HUES6 (cell line): Measurements from ENCODE around the gene NRXN3.

ENCODE experiments used
- H3K27ac ChIP-seq: 2 replicates; pipeline ENCODE4 v1.7.0; 2013; ENCODE audit warnings: low read depth, mild to moderate bottlenecking, low read length, inconsistent platforms
- H3K27me3 ChIP-seq: 2 replicates; pipeline ENCODE4 v1.6.1; 2013; ENCODE audit warnings: low read length; ENCODE audit not compliant: control insufficient read depth, insufficient read depth
- H3K36me3 ChIP-seq: 2 replicates; pipeline ENCODE4 v1.6.1; 2013; ENCODE audit warnings: low read length; ENCODE audit not compliant: control insufficient read depth, insufficient read depth
- H3K4me1 ChIP-seq: 2 replicates; pipeline ENCODE4 v1.6.1; 2013; ENCODE audit warnings: low read length; ENCODE audit not compliant: control insufficient read depth, insufficient read depth
- H3K4me3 ChIP-seq: 2 replicates; pipeline ENCODE4 v1.5.1; 2013; ENCODE audit warnings: low read depth, low read length
- H3K9ac ChIP-seq: one replicate; pipeline ENCODE4 v1.6.1; 2013; ENCODE audit warnings: mild to moderate bottlenecking, low read length
- H3K9me3 ChIP-seq: 2 replicates; pipeline ENCODE4 v1.6.1; 2013; ENCODE audit warnings: low read depth, low read length; ENCODE audit not compliant: control insufficient read depth, insufficient read depth

NRXN3 gene

GRCh38 chr14:79420725-79421124 lies 1250.6 kb downstream of the NRXN3 start:
- no peak overlapping the region for H3K4me3 ChIP-seq
- H3K27me3 ChIP-seq: no peaks in the 10 kb centered on the region
- no peaks in the 10 kb centered on the region for H3K4me1 ChIP-seq
- no peaks in the 10 kb centered on the region for H3K9me3 ChIP-seq
- no peaks in the 10 kb centered on the region for H3K36me3 ChIP-seq
- H3K27ac ChIP-seq: no peak overlapping the region
- no peak overlapping the region for H3K9ac ChIP-seq

- Histone ChIP-seq H3K9me3 (no peaks in the 10 kb centered on the region), H3K4me3 (no peak overlapping the region), H3K36me3 (no peaks in the 10 kb centered on the region), H3K27ac (no peak overlapping the region), H3K27me3 (no peaks in the 10 kb centered on the region), H3K4me1 (no peaks in the 10 kb centered on the region), H3K9ac (no peak overlapping the region)
These were observed 1251.6 kb downstream of the NRXN3 start for GRCh38 chr14:79421811-79422210.

GRCh38 chr14:79424462-79424861 lies 1254.3 kb downstream of the NRXN3 start:
- no peak overlapping the region for H3K9ac ChIP-seq
- no peaks in the 10 kb centered on the region for H3K9me3 ChIP-seq
- 0 out of 2 replicates have a peak, but pooled peaks cover 2% of the 10 kb centered on the region for H3K4me1 ChIP-seq

GRCh38 chr14:79426103-79426755 lies 1256.1 kb downstream of the NRXN3 start:
- Histone ChIP-seq H3K36me3 (no peaks in the 10 kb centered on the region), H3K27ac (no peak overlapping the region), H3K4me1 (0 out of 2 replicates have a peak, but pooled peaks cover 2% of the 10 kb centered on the region), H3K4me3 (no peak overlapping the region), H3K9ac (no peak overlapping the region), H3K27me3 (no peaks in the 10 kb centered on the region), H3K9me3 (no peaks in the 10 kb centered on the region)

More at GRCh38 chr14:79424462-79424861, 1254.3 kb downstream of the NRXN3 start:
- H3K4me3 ChIP-seq: no peak overlapping the region
- H3K36me3 ChIP-seq: no peaks in the 10 kb centered on the region
- no peak overlapping the region for H3K27ac ChIP-seq
- H3K27me3 ChIP-seq: no peaks in the 10 kb centered on the region

GRCh38 chr14:79432640-79433039 lies 1262.5 kb downstream of the NRXN3 start:
- Histone ChIP-seq H3K36me3 (no peaks in the 10 kb centered on the region), H3K27ac (no peak overlapping the region), H3K27me3 (no peaks in the 10 kb centered on the region), H3K4me3 (no peak overlapping the region), H3K9me3 (no peaks in the 10 kb centered on the region), H3K9ac (no peak overlapping the region), H3K4me1 (peaks cover 14% of the 10 kb centered on the region; the same call in 1 of the 2 replicates)

- H3K27ac ChIP-seq: no peak overlapping the region
- no peak overlapping the region for H3K9ac ChIP-seq
- no peak overlapping the region for H3K4me3 ChIP-seq
- H3K27me3 ChIP-seq: no peaks in the 10 kb centered on the region
- no peaks in the 10 kb centered on the region for H3K9me3 ChIP-seq
- no peaks in the 10 kb centered on the region for H3K36me3 ChIP-seq
- peaks cover 19% of the 10 kb centered on the region; the same call in 1 of the 2 replicates for H3K4me1 ChIP-seq
These were observed 1266.2 kb downstream of the NRXN3 start for GRCh38 chr14:79436335-79436734.

GRCh38 chr14:79437951-79438350 lies 1267.8 kb downstream of the NRXN3 start:
- Histone ChIP-seq H3K4me1 (peaks cover 19% of the 10 kb centered on the region; the same call in 1 of the 2 replicates), H3K27ac (no peak overlapping the region), H3K27me3 (no peaks in the 10 kb centered on the region), H3K9ac (no peak overlapping the region), H3K9me3 (no peaks in the 10 kb centered on the region), H3K4me3 (no peak overlapping the region), H3K36me3 (no peaks in the 10 kb centered on the region)

GRCh38 chr14:79438696-79439342 lies 1268.6 kb downstream of the NRXN3 start:
- no peak overlapping the region for H3K9ac ChIP-seq
- no peaks in the 10 kb centered on the region for H3K27me3 ChIP-seq
- no peak overlapping the region for H3K4me3 ChIP-seq
- peaks cover 19% of the 10 kb centered on the region; the same call in 1 of the 2 replicates for H3K4me1 ChIP-seq
- no peaks in the 10 kb centered on the region for H3K36me3 ChIP-seq
- no peaks in the 10 kb centered on the region for H3K9me3 ChIP-seq
- no peak overlapping the region for H3K27ac ChIP-seq

GRCh38 chr14:79442786-79443185 lies 1272.6 kb downstream of the NRXN3 start:
- no peak overlapping the region for H3K27ac ChIP-seq
- H3K9me3 ChIP-seq: no peaks in the 10 kb centered on the region

GRCh38 chr14:79443602-79444001 lies 1273.4 kb downstream of the NRXN3 start:
- Histone ChIP-seq H3K4me1 (no peaks in the 10 kb centered on the region; the same call in 1 of the 2 replicates), H3K27ac (no peak overlapping the region), H3K9ac (no peak overlapping the region), H3K4me3 (no peak overlapping the region), H3K27me3 (no peaks in the 10 kb centered on the region), H3K9me3 (no peaks in the 10 kb centered on the region), H3K36me3 (no peaks in the 10 kb centered on the region)

More at GRCh38 chr14:79442786-79443185, 1272.6 kb downstream of the NRXN3 start:
- H3K36me3 ChIP-seq: no peaks in the 10 kb centered on the region
- no peak overlapping the region for H3K9ac ChIP-seq
- H3K4me1 ChIP-seq: peaks cover 4% of the 10 kb centered on the region; the same call in 1 of the 2 replicates
- no peaks in the 10 kb centered on the region for H3K27me3 ChIP-seq
- no peak overlapping the region for H3K4me3 ChIP-seq

GRCh38 chr14:79448960-79449359 lies 1278.8 kb downstream of the NRXN3 start:
- no peaks in the 10 kb centered on the region for H3K36me3 ChIP-seq

More at GRCh38 chr14:79448960-79449359, 1278.8 kb downstream of the NRXN3 start:
- no peaks in the 10 kb centered on the region for H3K9me3 ChIP-seq
- no peak overlapping the region for H3K9ac ChIP-seq
- no peaks in the 10 kb centered on the region for H3K4me1 ChIP-seq
- H3K4me3 ChIP-seq: no peak overlapping the region
- no peaks in the 10 kb centered on the region for H3K27me3 ChIP-seq
- no peak overlapping the region for H3K27ac ChIP-seq
